ENCODE results near the gene ZNF521. TPM values are rescaled to one million over a fixed set of nuclear protein-coding genes. Genes with fewer than 3 reads are reported as not detected.

The ZNF521 gene
- total and polyA plus RNA-seq, 4 donors = 0.50 to 3.7 (median 1.5) TPM

DNA sequence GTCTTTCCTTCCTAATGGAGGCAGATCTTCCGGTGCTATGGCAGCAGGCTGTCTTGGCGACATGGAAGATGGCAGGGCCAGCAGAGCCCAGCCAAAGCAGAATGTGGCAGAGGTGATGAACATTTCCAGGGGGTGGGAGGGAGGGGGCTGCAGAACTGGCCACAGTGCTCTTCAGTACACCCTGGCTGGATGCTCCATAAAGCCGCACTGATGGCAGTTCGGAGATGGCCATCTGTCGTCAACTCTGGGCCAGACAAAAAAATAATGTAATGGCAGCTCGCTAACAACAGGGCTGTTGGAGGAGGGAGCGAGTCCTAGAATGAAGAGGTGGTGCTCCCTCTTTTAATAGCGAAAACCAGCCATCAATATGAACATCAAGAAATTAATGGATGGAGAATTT is 271.0 kb downstream of the ZNF521 start:
- H3K36me3 ChIP-seq (ENCODE audit: control insufficient read depth in 4 of 4, insufficient read depth in 3 of 4, low read depth in 1 of 4, low read length in 3 of 4) = no peaks in the 10 kb centered on the region
- no peaks in the 10 kb centered on the region for H3K9me3 ChIP-seq (ENCODE audit: control insufficient read depth in 4 of 4, low read length in 3 of 4)
- H3K27me3 ChIP-seq (ENCODE audit: control insufficient read depth in 4 of 4, insufficient read depth in 4 of 4, low read length in 3 of 4) = peaks cover 0 to 2% (median 0%) of the 10 kb centered on the region in 4 donors
- H3K27ac ChIP-seq (ENCODE audit: low read depth in 1 of 2, low read length in 2 of 2) = no peak overlapping the region
- DNase-seq (ENCODE audit: low spot score) = no peak
- H3K9ac ChIP-seq (ENCODE audit: low read depth in 1 of 2, low read length in 2 of 2) = no peak overlapping the region
- no peak for TF ChIP-seq CTCF (IDR thresholded peaks at IDR 0.05; ENCODE audit: low read depth, low read length, missing input control)
- no peak for TF ChIP-seq SP1 (IDR thresholded peaks at IDR 0.05)
- TF ChIP-seq NR2F2 (IDR thresholded peaks at IDR 0.05) = no peak
- no peak overlapping the region for H3K4me3 ChIP-seq (ENCODE audit: low read depth in 1 of 3, low read length in 3 of 3)
- 88% methylated on average over 8 of the region's 8 CpGs for WGBS
- H3K4me1 ChIP-seq (ENCODE audit: control insufficient read depth in 4 of 4, insufficient read depth in 4 of 4, low read length in 3 of 4) = no peaks in the 10 kb centered on the region

GRCh38 chr18:25080211-25080610 is 271.8 kb downstream of the ZNF521 start:
- TF ChIP-seq RAD21 (IDR thresholded peaks at IDR 0.05) = no peak
- TF ChIP-seq FOXA1 (IDR thresholded peaks at IDR 0.05) = no peak
- no peak for TF ChIP-seq MAX (IDR thresholded peaks at IDR 0.05)
- TF ChIP-seq RXRA (IDR thresholded peaks at IDR 0.05) = no peak
- TF ChIP-seq FOXA2 (IDR thresholded peaks at IDR 0.05) = no peak
- Histone ChIP-seq H3K9ac (ENCODE audit: low read depth in 1 of 2, low read length in 2 of 2) (no peak overlapping the region), H3K27me3 (ENCODE audit: control insufficient read depth in 4 of 4, insufficient read depth in 4 of 4, low read length in 3 of 4) (peaks cover 0 to 2% (median 0%) of the 10 kb centered on the region in 4 donors), H3K36me3 (ENCODE audit: control insufficient read depth in 4 of 4, insufficient read depth in 3 of 4, low read depth in 1 of 4, low read length in 3 of 4) (no peaks in the 10 kb centered on the region), H3K9me3 (ENCODE audit: control insufficient read depth in 4 of 4, low read length in 3 of 4) (no peaks in the 10 kb centered on the region), H3K27ac (ENCODE audit: low read depth in 1 of 2, low read length in 2 of 2) (no peak overlapping the region), H3K4me3 (ENCODE audit: low read depth in 1 of 3, low read length in 3 of 3) (no peak overlapping the region), H3K4me1 (ENCODE audit: control insufficient read depth in 4 of 4, insufficient read depth in 4 of 4, low read length in 3 of 4) (no peaks in the 10 kb centered on the region)
- no peak for DNase-seq (ENCODE audit: low spot score)
- 66% methylated on average over 10 of the region's 10 CpGs for WGBS

GRCh38 chr18:25077944-25078723 is 273.8 kb downstream of the ZNF521 start:
- no peak for DNase-seq (ENCODE audit: low spot score)
- H3K27me3 ChIP-seq (ENCODE audit: control insufficient read depth in 4 of 4, insufficient read depth in 4 of 4, low read length in 3 of 4) = peaks cover 0 to 2% (median 0%) of the 10 kb centered on the region in 4 donors
- WGBS = 84% methylated on average over 18 of the region's 18 CpGs
- H3K4me1 ChIP-seq (ENCODE audit: control insufficient read depth in 4 of 4, insufficient read depth in 4 of 4, low read length in 3 of 4) = no peaks in the 10 kb centered on the region
- H3K9me3 ChIP-seq (ENCODE audit: control insufficient read depth in 4 of 4, low read length in 3 of 4) = no peaks in the 10 kb centered on the region
- no peaks in the 10 kb centered on the region for H3K36me3 ChIP-seq (ENCODE audit: control insufficient read depth in 4 of 4, insufficient read depth in 3 of 4, low read depth in 1 of 4, low read length in 3 of 4)
- TF ChIP-seq MAX (IDR thresholded peaks at IDR 0.05) = no peak
- no peak for TF ChIP-seq SP1 (IDR thresholded peaks at IDR 0.05)
- TF ChIP-seq, protein P1, sequence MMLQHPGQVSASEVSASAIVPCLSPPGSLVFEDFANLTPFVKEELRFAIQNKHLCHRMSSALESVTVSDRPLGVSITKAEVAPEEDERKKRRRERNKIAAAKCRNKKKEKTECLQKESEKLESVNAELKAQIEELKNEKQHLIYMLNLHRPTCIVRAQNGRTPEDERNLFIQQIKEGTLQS (IDR thresholded peaks at IDR 0.05) = no peak
- TF ChIP-seq RAD21 (IDR thresholded peaks at IDR 0.05) = no peak
- TF ChIP-seq JUND (IDR thresholded peaks at IDR 0.05) = no peak
- TF ChIP-seq HNF4G (IDR thresholded peaks at IDR 0.05) = no peak
- no peak for TF ChIP-seq REST (IDR thresholded peaks at IDR 0.05)
- TF ChIP-seq HNF4A (conservative IDR thresholded peaks at IDR 0.05) = no peak
- no peak for TF ChIP-seq RXRA (IDR thresholded peaks at IDR 0.05)
- TF ChIP-seq GABPA (IDR thresholded peaks at IDR 0.05 in 1 of 2, conservative IDR thresholded peaks at IDR 0.05 in 1 of 2) = no peak
- no peak for TF ChIP-seq FOXA2 (IDR thresholded peaks at IDR 0.05)
- H3K4me3 ChIP-seq (ENCODE audit: low read depth in 1 of 3, low read length in 3 of 3) = no peak overlapping the region
- no peak overlapping the region for H3K9ac ChIP-seq (ENCODE audit: low read depth in 1 of 2, low read length in 2 of 2)
- H3K27ac ChIP-seq (ENCODE audit: low read depth in 1 of 2, low read length in 2 of 2) = no peak overlapping the region
